HepG2 (cell line): ENCODE measurements around the gene KDM3B.

Source experiments
- ELF4 ChIP-seq: sonication (generic); formaldehyde crosslinking; IDR thresholded peaks from 2 replicates; pipeline ENCODE4 v1.5.0; 2020; ENCODE audit warnings: missing genetic modification reagents, mild to moderate bottlenecking, moderate library complexity, borderline replicate concordance
- TCF7 ChIP-seq: sonication (generic); IDR thresholded peaks from 2 replicates; pipeline ENCODE4 v1.6.1; 2016; ENCODE audit warnings: antibody characterized with exemption, low read depth
- ZNF451 ChIP-seq: sonication (generic); formaldehyde crosslinking; IDR thresholded peaks from 2 replicates; pipeline ENCODE4 v1.5.0; 2020; ENCODE audit warnings: mild to moderate bottlenecking, missing genetic modification reagents
- TF ChIP-seq, protein P1 (sequence below), 2 experiments: IDR thresholded peaks; 2 replicates each; pipeline ENCODE4 v1.6.1; 2011 to 2012; ENCODE audit warnings: low read length in 2 of 2, borderline replicate concordance in 1 of 2, low read depth in 1 of 2, mild to moderate bottlenecking in 1 of 2, moderate library complexity in 1 of 2

DNA sequence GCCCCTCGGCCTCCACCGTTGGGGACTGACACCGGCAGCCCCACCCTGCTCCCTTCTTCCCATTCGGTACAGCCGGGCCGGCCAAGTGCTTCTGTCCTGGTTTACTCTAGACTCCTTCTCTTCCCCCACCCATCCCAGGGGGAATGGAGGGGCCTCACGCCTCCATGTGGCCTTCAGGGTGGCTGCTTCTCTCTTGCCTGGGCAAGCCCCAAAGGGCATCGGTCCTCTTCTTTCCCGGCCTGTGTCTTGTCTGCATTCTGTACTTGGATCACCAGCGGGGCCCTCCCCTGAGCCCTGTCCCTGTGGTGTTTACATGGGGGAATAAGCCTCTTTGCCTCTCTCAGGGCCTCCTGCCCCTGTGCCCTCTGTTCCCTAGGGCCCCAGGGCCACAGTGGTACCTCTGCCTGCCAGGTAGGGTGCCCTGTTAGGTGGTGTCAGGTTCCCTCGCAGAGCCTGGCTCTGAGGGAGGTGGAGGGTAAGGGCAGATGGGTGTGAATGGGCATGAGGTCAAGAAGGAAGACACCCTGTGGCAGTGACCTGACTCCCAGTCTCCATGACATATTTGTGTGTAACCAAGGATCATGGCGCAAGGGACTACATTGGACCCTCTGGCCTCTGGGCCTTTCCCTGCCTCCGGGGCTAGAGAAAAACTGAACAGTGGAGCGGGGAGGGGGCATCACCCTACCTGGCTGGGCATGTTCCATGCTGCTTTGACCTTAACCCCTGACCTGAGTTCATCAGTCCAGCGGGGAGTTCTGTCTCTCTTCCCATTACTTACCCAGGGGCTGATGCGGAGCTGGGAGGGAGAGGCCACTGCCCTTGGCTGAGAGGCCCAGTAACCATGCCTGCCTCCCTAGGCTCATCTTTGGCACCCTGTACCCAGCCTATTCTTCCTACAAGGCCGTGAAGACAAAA is 87.9 kb downstream of the KDM3B start:
- TF ChIP-seq ELF4 (CRISPR knock-in tag) (no peak), TCF7 (no peak), ZNF451 (CRISPR knock-in tag) (0 out of 2 replicates have a peak, but pooled peaks have one; percentile 69)
- TF ChIP-seq, protein P1, sequence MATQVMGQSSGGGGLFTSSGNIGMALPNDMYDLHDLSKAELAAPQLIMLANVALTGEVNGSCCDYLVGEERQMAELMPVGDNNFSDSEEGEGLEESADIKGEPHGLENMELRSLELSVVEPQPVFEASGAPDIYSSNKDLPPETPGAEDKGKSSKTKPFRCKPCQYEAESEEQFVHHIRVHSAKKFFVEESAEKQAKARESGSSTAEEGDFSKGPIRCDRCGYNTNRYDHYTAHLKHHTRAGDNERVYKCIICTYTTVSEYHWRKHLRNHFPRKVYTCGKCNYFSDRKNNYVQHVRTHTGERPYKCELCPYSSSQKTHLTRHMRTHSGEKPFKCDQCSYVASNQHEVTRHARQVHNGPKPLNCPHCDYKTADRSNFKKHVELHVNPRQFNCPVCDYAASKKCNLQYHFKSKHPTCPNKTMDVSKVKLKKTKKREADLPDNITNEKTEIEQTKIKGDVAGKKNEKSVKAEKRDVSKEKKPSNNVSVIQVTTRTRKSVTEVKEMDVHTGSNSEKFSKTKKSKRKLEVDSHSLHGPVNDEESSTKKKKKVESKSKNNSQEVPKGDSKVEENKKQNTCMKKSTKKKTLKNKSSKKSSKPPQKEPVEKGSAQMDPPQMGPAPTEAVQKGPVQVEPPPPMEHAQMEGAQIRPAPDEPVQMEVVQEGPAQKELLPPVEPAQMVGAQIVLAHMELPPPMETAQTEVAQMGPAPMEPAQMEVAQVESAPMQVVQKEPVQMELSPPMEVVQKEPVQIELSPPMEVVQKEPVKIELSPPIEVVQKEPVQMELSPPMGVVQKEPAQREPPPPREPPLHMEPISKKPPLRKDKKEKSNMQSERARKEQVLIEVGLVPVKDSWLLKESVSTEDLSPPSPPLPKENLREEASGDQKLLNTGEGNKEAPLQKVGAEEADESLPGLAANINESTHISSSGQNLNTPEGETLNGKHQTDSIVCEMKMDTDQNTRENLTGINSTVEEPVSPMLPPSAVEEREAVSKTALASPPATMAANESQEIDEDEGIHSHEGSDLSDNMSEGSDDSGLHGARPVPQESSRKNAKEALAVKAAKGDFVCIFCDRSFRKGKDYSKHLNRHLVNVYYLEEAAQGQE (IDR thresholded peaks at IDR 0.05; ENCODE audit: borderline replicate concordance in 1 of 2, low read depth in 1 of 2, low read length in 2 of 2): no peak
